HG03060 (cell line): Measurements from ENCODE around the gene BEGAIN.

Experiments
- ATAC-seq: cut with Tn5 transposase; IDR thresholded peaks from one replicate; pipeline ENCODE4 v1.9.1; 2021; ENCODE audit warnings: low read depth, moderate number of reproducible peaks; ENCODE audit not compliant: unreplicated experiment

Gene BEGAIN

DNA sequence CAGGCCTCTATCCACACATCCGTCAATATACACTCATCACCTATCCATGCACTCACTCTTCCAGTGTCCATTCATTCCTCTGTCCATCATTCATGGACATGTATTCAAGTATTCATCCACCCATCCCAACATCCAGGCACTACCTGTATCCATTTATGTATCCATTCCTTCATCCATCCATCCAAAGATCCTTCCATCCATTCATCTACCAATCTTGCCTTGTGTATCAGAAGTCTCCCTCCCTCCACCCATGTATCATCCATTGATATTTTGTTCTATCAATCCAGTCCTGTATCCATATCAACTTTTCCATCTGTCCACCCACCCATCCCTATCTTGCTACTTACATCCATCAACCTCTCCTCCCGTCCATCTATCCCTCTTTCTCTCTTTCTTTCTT lies 4.0 kb downstream of the BEGAIN start:
- no peak for ATAC-seq

DNA sequence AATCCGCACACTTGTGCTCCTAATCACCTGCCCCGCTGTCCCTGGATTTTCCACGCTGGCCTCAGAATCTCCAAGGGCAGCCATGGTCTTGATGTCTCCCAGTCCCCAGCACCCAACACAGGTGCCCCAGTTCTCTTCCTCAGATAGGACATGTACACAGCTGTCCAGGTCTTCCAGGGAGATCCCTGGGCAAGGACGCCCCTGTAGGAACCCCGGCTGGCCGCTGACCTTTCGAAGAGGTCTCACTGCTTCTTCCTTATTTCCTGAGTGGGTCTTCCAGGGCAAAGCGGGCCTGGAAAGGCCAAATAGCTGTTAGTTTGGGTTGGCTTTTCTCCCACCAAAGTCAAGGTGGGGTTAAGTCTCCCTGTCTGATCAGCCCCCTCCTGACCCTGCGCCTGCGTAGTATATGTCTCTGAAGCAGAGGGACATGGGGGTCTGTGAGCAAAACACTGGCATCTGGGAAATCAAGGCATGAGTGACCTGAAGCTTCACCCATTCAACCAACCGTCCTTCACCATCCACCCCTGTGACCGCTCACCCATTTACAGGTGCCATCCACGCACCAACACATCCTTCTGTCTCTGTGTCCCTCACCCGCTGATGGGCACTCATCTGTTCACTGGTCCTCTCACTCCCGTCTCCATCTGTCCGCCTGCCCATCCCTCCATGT lies 4.6 kb downstream of the BEGAIN start:
- no peak for ATAC-seq

DNA sequence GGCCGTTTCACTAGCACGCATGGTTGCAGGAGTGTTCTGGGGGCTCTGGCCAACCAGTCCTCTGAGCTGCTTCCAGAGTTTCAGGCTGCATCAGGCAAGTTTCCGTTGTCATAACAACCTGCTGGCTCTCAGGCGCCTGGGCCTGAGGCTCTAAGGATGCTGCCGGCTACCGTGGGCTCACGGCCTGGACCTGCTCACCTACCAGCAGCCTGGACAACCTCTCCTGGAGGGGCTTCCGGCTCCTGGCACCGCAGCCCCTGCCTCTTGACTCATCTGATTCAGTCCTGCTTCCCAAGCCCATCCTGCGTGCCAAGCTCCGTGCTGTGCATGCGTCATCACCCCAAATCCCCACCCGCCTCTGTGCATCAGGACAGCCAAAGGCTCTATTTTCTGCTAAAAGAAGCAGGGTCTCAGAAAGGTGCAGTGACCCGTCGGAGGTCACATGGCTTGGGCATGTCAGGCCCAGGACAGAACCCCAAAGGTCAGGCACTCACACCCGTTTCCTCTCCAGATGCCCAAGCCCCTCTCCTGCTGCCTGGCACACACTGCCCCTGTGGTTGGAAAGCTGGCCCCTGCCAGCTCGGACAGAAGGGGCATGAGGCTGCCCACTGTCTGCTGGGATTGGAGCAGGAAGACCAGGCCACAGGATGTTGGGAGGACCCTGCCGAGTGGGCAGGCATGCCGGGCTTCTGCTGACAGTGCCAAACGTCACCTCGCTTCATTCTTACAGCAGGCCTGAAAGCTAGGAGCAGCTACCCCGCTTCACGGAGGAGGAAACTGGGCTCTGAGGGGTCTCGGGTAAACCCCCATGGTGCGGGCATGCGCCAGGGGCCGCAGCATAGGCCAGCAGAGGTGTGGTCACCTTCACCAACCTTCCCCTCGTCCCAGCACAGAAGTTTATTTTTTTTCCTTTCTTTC lies 5.7 kb downstream of the BEGAIN start:
- ATAC-seq: no peak

DNA sequence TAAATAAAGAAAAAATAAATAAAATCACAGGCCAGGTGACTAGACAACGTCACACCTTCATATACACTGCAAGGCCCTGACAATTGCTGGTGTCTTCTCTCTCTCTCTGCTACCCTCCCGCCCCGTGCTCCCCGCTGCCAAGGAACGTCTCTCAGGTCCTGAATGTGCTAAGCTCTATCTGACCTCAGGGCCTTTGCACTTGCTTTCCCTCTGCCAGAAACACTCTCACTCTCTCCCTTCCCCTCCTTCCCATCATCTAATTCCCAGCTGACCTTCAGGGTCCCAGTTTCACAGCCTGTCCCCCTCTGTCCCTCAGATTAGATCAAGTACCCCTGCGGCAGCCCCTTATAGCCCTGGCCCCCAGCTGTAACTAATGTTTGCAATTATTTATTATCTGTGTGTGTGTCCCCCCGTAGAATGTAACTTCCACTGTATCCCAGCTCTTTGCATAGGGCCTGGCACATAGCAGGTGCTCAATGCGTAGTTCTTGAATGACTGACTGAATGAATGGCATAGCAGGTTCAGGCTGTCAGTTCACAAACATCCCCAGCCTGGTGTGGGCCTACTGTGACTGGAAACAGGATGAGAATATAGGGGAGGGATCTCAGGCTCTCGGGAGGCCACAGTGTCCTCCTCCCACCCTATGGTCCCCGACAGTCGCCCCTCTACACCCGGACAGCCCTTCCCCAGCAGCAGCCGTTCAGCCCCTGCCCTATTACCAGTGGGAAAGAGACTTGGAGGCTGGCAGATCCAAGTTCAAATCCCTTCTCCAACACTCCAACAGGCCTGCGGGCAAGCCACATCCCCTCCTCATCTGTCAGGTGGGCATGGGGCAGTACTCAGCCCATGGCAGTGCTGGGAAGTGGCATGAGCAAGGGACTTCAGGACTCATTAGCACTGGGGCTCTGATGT lies 6.6 kb downstream of the BEGAIN start:
- no peak for ATAC-seq

DNA sequence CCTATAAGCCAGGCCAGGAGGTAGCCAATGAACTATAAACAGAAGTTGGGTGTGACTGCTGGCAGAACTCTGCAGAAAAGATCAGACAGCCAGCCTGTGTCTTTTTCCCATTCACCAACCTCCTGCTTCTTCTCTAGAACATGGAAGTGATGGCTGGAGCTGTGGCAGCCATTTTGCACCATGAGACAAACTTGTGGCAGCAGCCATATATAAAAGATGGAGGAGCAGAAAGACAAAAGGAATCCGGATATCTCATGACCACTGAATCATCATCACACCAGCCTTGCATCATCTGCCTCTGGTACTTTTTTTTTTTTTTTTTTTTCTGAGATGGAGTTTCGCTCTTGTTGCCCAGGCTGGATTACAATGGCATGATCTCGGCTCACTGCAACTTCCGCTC lies 8.7 kb downstream of the BEGAIN start:
- ATAC-seq: no peak

DNA sequence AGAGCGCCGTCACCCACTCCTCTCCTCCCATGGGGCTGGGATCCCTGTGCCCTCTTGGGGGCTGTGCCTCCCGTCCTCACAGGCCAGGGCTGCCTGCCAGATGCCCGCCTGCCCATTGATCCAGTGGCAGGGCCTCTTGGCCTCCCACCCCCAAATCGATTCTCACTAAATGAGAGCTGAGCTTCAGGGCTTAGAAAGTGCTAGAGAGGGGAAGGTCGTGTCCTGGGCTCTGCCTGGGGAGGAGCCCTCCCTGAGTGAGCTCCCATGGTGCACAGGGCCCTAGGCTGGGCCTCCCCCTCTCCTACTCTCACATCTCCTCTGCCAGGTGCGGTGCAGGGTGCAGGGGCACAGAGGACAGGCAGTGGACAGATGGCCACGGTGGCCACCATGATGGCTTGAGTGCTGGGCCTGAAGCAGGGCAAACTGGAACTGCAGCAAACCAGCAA lies 9.2 kb downstream of the BEGAIN start:
- no peak for ATAC-seq

DNA sequence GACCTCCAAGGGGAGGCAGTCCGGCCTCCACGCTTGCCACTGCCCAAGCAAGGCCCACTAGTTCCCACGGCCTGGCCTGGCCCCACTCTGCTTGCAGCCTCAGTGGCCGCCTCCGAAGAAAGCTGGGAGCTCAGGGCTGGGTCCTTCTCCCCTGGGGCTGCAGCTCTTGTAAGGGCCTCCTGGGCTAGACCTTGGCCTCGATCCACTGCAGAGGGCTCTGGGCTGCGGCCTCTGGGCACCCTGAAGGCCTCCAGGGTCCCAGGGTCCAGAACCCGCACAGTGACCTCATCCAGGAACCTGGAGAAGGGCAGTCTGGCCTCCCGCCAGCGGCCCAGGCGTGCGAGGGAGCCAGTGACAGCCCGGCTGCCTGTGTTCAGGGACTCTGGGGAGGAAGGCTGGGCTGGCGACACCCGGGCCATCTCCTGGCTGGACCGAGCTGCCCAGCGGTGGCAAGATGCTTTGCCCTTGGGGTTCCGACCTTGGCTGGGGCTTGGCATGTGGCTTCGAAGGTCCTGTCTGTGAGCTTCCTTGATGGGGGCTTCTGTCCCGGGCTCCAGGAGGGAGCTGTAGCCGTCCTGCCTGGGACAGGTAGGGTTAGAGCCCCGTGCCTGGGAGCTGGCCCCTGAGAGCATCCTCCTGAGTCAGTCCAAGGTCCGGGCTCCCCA lies 9.8 kb downstream of the BEGAIN start:
- no peak for ATAC-seq

DNA sequence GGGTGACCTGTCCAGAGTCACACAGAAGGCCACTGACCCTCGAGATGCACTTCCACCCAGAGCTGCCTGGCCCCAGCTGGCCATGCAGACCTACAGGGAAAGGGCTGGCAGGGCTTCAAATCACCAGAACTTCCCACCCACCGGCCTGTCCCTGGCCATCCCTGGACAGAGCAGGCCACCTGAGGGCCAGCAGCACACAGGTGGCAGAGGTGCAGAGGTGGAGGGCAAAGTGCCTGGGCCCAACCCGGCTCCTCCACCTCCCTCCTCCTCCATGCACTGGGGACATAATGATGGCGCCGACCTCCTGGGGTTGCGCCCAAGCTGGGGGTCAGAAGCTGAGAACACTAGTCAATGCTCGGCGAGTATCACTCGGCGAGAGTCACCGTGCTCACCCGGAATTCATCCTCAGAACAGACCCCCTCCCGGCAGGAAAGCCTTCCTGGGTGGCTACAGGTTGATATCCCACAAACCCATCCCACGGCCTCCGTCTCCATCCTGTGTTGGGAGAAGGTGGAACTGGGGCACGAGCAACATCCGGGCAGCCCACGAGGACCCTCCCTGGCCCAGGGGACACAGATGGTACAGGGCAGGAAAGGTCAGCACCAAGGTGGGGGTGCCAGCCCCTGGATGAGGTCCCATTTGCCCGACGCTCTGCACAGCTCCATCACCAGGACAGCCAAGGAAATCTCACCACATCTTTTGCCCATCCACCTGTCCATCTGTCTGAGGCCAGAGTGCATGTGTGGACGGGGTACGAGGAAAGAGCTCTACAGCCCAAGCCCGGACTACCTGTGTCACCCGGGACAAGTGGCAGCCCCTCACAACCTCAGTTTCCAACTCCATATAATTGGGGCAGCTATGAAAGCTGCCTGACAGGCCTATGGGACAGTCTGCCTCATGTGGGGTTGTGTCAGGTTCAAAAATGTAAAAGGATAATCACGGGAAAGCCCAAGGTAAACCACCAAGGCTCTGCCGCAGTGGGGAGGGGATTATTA lies 10.8 kb downstream of the BEGAIN start:
- ATAC-seq: no peak

DNA sequence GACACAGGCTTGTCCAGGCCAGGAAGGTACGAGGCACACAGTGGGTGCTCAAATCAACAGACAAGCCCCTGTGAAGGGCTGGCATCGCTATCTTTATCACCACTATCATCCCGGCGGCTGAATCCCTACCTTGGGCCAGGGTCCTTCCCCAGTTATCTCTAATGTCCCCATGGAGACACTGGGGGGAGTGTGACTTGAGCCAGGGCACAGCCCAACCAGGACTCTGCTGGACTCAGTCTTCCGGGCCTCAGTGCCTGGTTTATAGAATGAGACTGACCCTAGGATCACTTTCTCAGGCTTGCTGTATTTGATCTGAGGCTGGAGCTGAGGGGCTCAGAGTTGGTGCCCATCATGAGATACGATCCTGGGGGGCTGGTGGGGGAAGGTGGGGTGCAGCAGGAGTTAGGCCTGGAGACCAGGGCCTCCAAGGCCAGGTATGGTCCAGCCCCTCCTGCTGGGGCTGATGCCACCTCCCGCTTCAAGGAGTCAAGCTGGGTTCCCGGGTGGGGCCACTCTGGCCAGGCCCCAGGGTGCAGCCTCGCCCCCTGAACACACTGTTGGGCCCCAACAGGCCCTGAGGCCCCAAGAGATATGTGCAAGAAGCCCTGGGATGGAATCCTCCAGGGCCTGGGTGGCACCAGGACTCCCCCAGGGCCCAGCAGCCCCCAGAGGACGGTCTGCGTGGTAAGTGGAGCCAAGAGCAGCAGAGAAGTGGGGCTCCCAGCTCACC lies 11.8 kb downstream of the BEGAIN start:
- no peak for ATAC-seq

DNA sequence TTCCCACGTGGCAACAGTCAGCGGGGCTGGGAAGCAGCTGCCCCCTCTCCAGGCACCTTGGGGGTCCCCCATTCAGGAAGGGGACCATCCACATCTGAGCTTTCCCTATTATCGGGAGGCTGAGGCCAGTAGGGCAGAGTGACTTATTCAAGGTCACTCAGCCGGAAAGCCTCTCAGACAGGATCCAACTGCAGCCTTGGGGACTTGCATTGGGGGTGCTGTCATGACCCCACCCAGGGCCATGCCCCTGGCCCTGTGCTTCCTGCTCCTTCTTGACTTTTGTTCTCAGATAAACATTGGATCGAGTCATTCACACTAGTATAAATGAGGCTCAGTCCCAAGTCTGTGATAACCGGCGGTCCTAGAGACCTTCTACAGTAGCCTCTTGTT lies 12.6 kb downstream of the BEGAIN start:
- no peak for ATAC-seq

DNA sequence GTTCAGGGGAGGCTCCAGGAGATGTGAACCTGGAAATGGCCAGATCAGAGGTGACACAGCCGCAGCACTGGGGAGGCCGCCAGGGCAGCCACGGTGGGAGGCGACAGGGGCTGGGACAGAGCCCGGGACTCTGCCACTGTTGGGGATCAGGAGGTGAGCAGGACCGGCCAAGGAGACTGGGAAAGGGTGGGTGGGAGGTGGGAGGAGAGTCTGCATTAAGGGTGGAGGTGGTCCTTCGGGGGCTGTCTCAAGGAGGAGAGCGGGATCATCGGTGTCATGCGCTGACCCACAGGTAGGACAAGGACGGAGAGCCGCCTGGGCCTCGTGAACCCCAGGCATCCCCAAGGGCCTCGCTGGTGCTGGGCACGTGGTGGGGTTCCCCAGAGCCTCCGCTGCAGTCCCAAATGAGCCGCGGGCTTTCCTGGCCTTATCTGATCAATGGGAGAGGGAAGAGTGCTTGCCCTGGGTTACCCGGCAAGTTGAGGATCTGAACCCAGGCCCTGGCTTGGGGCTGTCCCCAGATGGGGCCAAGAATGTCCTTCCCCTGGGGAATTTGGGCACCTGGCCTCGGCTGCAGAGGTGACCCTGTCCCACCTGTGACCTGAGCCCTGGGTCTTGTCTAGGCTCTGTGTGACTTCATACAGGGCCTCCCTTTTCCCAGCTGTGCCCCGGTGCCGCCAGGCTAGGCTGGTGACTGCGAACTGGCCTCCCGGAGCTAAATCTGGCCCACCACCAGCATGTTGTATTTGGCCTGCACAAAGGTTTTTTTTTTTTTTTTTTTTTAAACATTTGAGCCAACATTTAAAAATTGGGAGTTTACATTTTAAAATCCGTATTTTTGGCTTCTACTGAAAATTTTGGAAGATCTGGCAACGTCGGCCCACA lies 13.2 kb downstream of the BEGAIN start:
- no peak for ATAC-seq

DNA sequence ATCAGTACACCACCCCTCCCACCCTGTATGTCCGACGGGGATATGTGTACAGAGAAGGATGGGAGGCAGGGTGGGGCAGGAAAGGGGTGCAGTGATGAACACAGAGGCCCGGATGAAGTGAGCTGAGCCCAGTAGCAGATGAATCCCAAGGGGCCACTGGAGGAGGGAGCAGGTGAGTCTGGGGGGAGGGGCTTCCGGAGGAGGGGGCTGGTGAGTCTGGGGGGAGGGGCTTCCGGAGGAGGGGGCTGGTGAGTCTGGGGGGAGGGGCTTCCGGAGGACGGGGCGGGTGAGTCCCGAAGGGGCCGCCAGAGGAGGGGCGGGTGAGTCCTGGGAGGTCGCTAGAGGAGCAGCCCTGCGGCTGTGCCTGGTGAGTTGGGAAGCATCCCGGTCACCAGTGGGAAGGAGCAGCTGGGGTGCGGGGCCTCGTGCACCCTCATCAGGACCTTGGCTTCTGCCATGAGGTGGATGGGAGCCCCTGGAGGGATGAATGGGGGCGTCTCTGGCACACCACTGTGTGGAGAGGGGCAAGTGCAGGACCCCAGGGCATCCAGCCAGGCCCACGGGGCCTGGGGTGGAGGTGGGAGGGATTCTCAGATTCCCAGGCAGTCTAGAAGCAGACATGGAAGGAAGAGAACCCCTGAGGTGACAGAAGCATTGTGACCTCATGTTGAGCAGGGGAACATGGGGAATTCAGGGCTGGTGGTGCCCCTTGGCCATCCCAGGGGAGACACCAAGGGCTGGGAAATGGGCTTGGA lies 14.0 kb downstream of the BEGAIN start:
- no peak for ATAC-seq

DNA sequence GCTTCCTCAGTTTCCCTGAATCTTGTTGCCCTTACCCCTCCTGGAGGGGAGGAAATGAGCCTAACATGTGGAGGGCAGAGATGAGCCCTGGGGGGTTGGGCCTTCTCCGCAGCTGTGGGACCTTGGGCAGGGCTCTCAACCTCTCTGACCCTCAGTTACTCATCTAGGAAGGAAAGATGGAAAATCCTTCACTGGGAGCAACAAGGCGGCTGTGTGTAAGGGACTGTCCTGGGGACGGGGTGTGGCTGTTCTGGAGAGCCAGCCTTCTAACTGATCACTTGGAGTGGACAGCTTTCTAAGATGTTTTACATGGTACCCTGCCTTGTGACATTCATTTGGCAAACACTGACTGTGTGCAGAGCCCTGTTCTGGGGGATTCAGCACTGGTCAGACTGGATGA lies 14.7 kb downstream of the BEGAIN start:
- no peak for ATAC-seq

DNA sequence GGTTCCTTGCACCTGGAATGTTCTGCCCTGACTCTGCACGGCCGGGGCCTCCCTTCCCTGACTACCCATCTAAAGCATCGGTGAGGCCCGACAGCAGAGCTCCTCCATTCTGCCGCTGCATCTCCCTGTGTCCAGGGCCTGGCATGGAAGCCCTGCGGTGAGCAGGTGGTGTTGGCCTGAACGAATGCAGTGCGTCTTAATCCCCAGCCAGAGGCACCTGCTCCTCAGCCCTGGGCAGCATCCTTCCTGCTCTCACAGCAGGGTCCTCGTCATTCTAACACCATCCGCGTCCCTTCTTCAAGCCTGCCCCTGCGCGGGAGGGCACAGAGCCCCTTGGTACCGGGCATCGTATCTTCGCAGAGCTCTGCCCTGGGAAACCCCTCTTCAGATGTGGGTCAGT lies 15.4 kb downstream of the BEGAIN start:
- ATAC-seq: no peak

DNA sequence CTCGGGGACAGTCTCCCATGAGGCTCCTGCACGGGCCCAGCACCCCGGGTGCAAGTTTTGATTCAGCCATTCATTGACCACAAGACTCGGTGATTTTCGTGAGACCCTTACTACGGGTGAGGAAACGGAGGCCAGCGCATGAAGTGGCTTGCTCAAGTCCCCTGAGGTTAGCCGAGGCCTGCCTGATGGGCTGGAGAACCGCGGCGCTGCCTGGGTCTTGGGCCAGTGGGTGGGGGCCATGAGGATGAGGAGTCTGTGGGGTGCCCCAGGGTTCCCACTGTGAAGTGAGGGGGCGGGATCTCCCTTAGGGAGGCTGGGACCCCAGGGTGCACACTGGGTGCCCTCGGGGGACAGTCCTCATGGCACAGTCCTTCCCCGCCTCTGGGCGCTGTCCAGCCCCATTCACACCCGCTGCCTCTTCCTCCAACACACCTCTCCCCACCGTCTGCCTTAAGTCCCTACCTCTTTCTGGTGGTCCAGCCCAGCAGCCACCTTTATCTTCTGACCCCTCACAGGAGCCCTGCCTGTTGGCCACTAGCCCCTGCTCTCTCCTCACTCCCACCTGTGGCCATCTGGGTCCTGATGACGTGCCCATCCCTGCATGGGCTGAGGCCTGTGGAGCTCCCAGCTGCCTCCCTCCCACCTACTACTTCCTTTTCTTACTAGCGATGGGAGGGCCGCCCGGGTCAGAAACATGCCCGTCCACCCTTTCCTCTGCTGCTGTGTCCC lies 16.3 kb downstream of the BEGAIN start:
- no peak for ATAC-seq

DNA sequence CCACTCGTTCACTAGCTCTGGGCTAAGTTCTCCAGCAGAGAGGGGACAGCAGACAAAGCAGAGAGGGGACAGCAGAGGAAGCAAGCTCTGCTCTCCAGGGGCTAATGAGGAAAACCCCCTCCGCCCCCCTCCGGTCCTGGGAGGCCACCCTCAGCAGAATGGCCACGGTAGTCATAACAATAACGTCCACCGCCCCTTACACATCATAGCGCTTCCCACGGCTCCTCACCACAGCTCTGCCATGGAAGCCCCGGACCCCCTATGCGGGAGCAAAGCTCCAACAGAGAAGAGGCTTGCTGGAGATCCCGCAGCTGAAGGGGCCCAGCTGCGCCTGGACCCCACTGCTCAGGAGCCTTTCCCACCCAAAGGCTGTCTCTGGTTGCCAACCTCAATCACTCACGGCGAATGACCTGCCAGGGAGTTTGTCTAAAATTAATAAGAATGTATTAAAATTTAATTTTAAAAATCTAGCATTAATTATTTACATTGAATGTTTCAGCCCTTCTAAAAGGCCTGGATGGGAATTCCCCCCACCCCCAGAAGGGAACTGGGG lies 17.4 kb downstream of the BEGAIN start:
- ATAC-seq: no peak
